RPMI8226 (cell line): ENCODE measurements around the gene MPPED1.
A peak's percentile ranks its signal among the peaks of the same experiment; 100 is the strongest.

Experiments used
- DNase-seq: peaks from one replicate; pipeline ENCODE4 v3.0.0-alpha.2; 2015

MPPED1 gene

DNA sequence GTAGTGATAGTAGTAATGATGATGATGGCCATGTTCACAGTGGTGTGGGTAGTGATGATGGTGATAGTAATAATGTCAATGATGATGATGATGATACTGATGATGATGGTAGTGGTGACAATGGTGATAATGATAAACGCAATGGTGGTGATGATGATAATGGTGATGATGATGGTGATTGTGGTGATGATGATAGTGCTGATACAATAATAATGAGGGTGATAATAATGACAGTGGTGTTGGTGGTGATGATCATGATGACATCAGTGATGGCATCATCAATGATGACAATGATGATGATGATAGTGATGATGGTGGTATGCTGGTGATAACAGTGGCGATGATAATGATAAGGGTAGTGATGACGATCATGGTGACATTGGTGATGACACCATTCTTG lies 92.3 kb downstream of the MPPED1 start:
- DNase-seq, result no peak

DNA sequence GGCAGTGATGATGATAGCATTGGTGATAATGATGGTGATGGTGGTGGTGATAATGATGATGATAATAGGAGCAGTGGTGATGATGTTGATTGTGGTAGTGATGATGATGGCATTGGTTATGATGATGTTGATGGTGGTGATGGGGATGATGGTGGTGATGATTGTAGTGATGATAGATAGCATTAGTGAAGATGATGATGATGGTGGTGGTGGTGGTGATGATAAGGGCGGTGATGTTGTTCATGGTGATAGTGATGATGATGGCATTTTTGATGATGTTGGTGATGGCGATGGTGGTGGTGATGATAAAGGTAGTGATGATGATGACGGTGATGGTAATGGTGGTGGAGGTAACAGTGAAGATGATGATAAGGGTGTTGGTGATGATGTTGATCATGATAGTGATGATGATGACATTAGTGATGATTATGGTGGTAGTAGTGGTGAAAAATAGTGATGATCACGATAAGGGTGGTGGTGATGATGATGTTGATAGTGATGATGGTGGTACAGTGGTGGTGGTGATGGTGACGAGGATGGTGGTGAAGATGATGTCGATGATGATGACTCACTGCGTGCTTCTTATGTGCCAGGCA lies 93.0 kb downstream of the MPPED1 start:
- no peak for DNase-seq

DNA sequence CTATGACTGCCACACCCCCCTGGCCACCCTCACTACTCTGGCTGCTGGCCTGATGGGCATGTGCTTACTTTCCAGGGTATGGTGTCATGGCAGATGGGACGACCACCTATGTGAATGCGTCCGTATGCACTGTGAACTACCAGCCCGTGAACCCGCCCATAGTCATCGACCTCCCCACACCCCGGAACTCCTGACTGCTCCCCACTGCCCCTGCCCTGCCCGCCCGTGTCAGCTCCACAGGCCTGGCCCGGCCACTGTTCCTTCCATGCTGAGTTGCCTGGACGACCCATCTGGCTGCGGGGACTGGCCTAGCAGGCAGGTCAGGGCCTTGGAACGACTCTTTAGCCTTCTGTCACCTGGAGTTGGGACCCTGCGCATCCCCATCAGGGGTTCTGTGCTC lies 93.6 kb downstream of the MPPED1 start:
- DNase-seq, result no peak

GRCh38 chr22:43505896-43506295 lies 94.1 kb downstream of the MPPED1 start:
- DNase-seq, result no peak

DNA sequence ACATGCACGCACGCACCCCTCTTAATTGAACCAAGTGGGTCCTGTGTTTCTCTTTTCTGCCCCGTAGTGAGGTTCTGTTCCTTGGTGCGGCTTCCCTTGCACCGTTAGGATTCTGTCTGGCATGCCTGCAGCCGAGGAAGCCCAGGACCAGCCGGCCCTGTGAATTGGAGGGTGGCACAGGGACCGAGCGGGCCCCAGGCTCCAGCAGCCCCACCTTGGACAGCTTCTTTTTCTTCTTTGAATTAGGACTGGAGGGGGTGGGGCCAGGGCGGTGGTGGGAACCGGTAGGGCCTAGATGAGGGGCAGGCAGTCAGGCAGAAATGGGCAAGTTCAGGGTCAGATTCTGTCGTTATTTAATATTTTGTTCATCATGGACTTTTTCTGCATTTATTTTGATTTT lies 94.7 kb downstream of the MPPED1 start:
- DNase-seq, result no peak

GRCh38 chr22:43507235-43507634 lies 95.4 kb downstream of the MPPED1 start:
- DNase-seq, result no peak

DNA sequence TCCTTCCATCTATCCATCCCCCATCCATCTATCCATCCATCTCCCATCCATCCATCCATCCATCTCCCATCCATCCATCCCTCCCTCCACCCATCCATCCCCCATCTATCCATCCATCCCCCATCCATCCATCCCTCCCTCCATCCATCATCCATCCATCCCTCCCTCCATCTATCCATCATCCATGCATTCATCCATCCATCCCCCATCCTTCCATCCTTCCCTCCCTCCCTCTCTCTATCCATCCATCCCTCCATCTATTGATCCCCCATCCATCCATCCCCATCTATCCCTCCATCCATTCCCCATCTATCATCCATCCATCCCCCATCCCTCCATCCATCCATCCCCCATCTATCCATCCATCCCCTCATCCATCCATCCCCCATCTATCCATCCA lies 96.7 kb downstream of the MPPED1 start:
- no peak for DNase-seq

DNA sequence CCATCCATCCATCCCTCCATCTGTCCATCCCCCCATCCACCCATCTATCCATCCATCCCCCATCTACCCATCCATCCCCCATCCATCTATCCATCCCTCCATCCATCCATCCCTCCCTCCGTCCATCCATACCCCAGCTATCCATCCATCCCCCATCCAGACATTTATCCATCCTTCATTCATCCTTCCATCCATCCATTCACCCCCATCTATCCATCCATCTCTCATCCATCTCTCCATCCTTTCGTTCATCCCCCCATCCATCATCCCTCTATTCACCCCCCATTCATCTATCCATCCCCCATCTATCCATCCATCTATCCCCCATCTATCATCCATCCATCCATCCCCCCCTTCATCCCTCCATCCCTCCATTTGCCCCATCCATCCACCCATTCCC lies 97.5 kb downstream of the MPPED1 start:
- no peak for DNase-seq

DNA sequence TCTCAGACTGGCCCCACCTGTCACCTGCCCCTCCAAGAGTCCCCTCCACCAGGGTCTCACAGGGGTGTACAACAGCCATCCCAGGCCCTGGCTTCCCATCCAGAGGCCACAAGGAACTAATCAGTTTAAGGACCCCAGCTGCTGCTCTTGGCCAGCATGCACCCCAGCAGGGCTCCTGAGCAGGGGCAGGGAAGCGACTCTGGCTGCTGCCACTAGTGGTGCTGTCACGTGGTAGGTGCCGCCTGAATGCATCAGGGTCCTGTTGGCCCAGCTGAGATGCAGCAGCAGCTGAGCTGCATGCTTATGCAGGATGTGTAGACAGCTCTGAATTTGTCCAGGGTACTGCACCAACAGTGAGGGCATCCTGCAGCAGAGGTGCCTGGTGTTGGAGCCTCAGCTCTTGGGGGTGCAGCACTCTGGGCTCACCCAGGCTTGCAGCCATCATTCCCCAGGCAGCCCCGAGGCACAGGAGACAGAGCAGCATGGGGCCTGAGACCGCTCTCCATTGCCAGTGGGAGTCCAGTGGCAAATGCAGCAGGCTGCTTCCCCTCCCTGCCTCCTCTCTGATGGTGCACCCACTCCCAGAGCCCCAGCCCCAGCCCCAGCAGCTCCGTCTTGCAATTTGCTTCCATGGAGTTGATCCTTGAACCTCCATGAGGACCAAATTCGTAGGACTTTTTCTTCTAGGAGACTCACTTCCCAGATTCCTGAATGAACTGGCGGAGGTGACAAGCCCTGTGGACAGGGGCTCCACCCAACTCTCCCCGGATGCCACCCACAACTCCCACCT lies 98.7 kb downstream of the MPPED1 start:
- peak; percentile 19 for DNase-seq

DNA sequence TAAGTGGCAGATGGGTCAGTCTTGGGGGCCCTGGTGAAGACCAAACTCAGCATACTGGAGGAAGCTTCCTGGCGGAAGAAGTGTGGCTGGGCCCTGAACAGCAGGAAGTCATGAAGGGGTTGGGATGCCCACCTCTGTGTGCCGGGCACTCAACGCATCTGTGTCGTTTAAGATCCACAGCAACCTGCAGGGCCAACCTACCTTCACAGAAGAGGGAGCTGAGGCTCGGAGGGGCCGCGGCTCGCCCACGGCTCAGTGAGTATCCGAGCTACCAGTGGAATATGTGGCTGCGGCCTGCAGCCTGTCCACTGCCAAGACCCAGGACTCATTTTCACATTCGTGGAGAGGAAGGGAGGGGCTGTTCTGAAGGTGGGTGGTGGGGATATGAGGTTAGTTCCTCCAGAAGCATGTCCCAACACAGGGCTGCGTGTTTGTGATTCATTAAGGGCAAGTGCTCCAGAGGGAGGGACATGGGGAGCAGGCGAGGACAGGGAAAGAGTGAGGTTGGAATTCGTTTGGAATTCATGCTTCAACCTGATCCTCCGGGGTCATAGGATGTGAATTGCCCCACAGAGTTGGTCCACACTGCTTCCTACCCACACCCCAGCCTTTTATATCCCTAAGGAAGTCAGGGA lies 99.6 kb downstream of the MPPED1 start:
- DNase-seq, result no peak

- no peak for DNase-seq
These were observed 100.5 kb downstream of the MPPED1 start for GRCh38 chr22:43512279-43512678.

DNA sequence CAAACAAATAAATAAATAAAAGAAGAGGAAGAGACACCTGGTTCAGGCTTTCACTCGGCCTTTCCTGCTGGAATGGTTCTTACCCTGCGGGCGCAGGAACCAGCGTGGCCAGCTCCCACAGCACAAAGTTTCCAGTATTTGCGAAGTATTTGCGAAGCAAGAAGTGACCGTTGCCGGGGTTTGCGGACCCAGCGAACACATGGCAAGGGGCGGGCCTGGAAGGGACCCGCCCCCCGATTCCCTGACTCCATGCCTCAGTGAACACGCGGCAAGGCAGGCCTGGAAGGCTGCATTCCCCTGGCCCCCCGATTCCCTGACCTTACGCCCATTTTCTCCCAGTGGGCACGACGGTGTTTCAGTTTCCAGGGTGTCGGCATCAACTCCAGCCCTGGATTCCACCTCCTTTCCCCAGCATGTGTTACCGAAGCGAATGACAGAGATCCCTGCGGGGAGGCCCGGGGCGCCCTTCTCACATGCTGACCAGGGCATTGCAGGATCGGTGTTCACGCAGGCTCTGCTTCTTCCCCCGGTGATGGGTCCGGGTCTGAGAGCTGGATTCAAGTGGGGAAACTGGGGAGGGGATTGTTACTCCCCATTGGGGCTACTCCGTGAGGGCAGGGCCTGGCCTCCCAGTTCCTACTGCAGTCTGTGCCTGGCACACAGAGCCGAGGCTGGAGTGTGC lies 102.8 kb downstream of the MPPED1 start:
- DNase-seq, result no peak

DNA sequence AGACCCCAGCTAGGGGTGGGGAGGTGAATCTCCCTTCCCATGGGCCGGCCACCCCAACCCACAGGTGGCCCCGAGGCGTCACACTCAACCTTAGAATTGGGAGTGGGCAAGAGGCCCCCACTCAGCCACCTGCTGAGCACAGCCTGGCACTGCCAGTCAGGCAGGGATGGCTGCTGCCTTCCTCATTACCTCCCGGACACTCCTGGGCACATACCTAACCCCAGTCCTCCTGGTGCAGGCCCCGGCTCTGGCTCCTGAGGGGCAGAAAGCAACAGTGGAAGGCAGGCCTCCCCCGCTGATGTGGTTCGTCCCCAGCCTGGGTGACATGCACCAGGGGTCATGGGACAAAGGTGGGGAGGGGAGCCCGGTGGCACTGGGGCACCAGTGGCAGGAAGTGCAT lies 103.6 kb downstream of the MPPED1 start:
- DNase-seq, result no peak

DNA sequence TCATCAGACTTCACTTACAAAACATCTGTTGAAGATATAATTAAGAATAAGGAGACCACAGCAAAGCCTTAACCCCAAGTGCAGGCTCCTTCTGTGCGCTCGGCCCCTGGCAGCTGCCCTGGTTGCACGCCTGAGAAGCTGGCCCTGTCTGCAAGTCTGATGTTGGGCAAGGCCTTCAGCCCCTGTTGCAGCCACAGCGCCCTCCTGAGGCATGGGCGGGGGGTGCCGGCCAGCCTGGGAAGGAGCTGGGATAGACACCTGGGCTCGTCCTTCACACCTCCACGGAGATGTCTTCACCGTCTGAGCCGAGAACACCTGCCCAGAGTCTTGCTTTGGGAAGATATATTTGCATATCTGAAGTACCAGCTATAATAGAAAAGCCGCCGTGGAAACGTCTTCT lies 104.1 kb downstream of the MPPED1 start:
- peak; percentile 44 for DNase-seq

- DNase-seq, result no peak
These were observed 104.6 kb downstream of the MPPED1 start for GRCh38 chr22:43516386-43516785.

- no peak for DNase-seq
These were observed 105.3 kb downstream of the MPPED1 start for GRCh38 chr22:43516996-43517635.

DNA sequence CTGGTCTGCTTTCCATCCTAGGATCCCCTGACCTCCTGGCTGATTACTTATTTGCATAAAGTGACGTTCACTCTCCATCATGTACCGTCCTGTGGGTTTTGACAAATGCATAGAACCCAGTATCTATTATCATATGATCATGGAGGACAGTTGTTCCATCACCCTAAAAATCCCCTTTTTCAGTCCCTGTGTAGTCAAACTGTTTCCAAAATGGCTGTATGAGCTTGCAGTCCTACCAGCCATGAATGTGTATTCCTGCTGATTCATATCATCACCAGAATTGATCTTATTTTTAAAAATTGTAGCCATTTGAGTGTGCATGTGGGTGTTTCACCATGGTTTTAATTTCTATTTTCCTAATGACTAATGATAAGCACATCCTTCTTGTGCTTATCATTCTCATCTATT lies 108.8 kb downstream of the MPPED1 start:
- DNase-seq, result no peak

GRCh38 chr22:43521716-43522115 lies 109.9 kb downstream of the MPPED1 start:
- no peak for DNase-seq

GRCh38 chr22:43526117-43526655 lies 114.4 kb downstream of the MPPED1 start:
- no peak for DNase-seq

DNA sequence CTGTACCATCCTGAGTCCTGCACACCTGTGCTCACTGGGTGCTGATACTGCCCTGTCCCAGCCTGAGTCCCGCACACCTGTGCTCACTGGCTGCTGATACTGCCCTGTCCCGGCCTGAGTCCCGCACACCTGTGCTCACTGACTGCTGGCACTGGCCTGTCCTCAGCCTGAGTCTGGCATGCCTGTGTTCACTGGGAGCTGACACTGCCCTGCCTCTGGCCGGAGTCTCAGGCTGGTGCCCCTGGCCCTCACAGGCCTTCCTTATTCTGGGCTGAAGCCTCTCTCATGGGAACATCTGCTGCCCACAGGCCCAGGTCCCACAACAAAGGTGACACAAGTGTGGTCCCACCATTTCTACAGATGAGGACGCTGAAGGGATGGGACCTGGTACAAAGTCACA lies 115.1 kb downstream of the MPPED1 start:
- peak; percentile 20 for DNase-seq

GRCh38 chr22:43528601-43529360 lies 117.0 kb downstream of the MPPED1 start:
- DNase-seq, result peak; percentile 33

GRCh38 chr22:43529461-43529860 lies 117.6 kb downstream of the MPPED1 start:
- DNase-seq, result no peak
